WTC11 (cell line): ENCODE data around the gene MRFAP1L1. TPM values are rescaled to one million over a fixed set of nuclear protein-coding genes. Genes with fewer than 3 reads are reported as not detected.

Experiments used
- ATAC-seq: fragments of 200-7000 bp; cut with Tn5 transposase; 2 replicates; pipeline ENCODE4 v1.10.0; 2021; ENCODE audit warnings: mild to moderate bottlenecking, moderate library complexity
- Bru-seq: library from RNA; stranded (reverse); fragments of 400-500 nt; gene quantifications from one replicate; lab custom pipeline; 2021; lab: Mats Ljungman, UMichigan
- CTCF ChIA-PET: fragments of 300-600 bp; sonication (Branson Sonifier 250); formaldehyde crosslinking; loops from one replicate; lab custom pipeline; 2021; ENCODE audit warnings: antibody characterized with exemption; lab: Charles Lee
- POLR2A ChIA-PET: fragments of 350-600 bp; sonication (Branson Sonifier 250); formaldehyde crosslinking; loops from one replicate; lab custom pipeline; 2021; ENCODE audit warnings: antibody characterized with exemption; lab: Charles Lee
- DNase-seq: peaks from one replicate; pipeline ENCODE4 v3.0.0; 2021; ENCODE audit warnings: low spot score
- H3K27ac Mint-ChIP-seq: 2 replicates; pipeline ENCODE4 v1.8.0; 2021; ENCODE audit warnings: mixed read lengths
- H3K27me3 Mint-ChIP-seq: 2 replicates; pipeline ENCODE4 v1.8.0; 2021; ENCODE audit warnings: low read depth, mild to moderate bottlenecking, moderate library complexity, mixed read lengths
- H3K36me3 Mint-ChIP-seq: 2 replicates; pipeline ENCODE4 v1.8.0; 2021; ENCODE audit warnings: mixed read lengths
- H3K4me1 Mint-ChIP-seq: 2 replicates; pipeline ENCODE4 v1.8.0; 2022; ENCODE audit warnings: mixed read lengths
- H3K4me3 Mint-ChIP-seq: 2 replicates; pipeline ENCODE4 v1.8.0; 2021; ENCODE audit warnings: mild to moderate bottlenecking, moderate library complexity, mixed read lengths
- H3K9me3 Mint-ChIP-seq: 2 replicates; pipeline ENCODE4 v1.8.0; 2021; ENCODE audit warnings: mixed read lengths
- ARID4B ChIP-seq: sonication (generic); formaldehyde crosslinking; IDR thresholded peaks from 2 replicates; pipeline ENCODE4 v1.8.0; 2023; ENCODE audit warnings: missing genetic modification reagents, mild to moderate bottlenecking, borderline replicate concordance
- ATF2 ChIP-seq: sonication (generic); formaldehyde crosslinking; IDR thresholded peaks from 2 replicates; pipeline ENCODE4 v1.8.1; 2022; ENCODE audit warnings: low read depth, missing genetic modification reagents, borderline replicate concordance
- ATF3 ChIP-seq: sonication (generic); formaldehyde crosslinking; conservative IDR thresholded peaks from 2 replicates; pipeline ENCODE4 v1.8.1; 2022; ENCODE audit warnings: mild to moderate bottlenecking, missing genetic modification reagents
- E2F5 ChIP-seq: sonication (generic); formaldehyde crosslinking; IDR thresholded peaks from 2 replicates; pipeline ENCODE4 v1.8.1; 2022; ENCODE audit warnings: mild to moderate bottlenecking, moderate library complexity, missing genetic modification reagents
- ELF4 ChIP-seq: sonication (generic); formaldehyde crosslinking; IDR thresholded peaks from 2 replicates; pipeline ENCODE4 v1.8.1; 2022; ENCODE audit warnings: low read depth, mild to moderate bottlenecking, moderate library complexity, missing genetic modification reagents
- EMX1 ChIP-seq: fragments of 250-450 bp; sonication (Bioruptor Pico); IDR thresholded peaks from 2 replicates; pipeline ENCODE4 v1.8.0; 2021; ENCODE audit warnings: mild to moderate bottlenecking
- ESRRA ChIP-seq: sonication (generic); formaldehyde crosslinking; IDR thresholded peaks from 2 replicates; pipeline ENCODE4 v1.8.1; 2022; ENCODE audit warnings: mild to moderate bottlenecking, missing genetic modification reagents, borderline replicate concordance
- GRHL2 ChIP-seq: fragments of 250-450 bp; sonication (Bioruptor Pico); IDR thresholded peaks from 2 replicates; pipeline ENCODE4 v1.8.0; 2022; ENCODE audit warnings: mild to moderate bottlenecking, moderate library complexity; ENCODE audit not compliant: insufficient replicate concordance, severe bottlenecking
- NR1H2 ChIP-seq: sonication (generic); formaldehyde crosslinking; IDR thresholded peaks from 2 replicates; pipeline ENCODE4 v1.9.0; 2021; ENCODE audit warnings: mild to moderate bottlenecking, moderate library complexity, missing genetic modification reagents
- PRRX2 ChIP-seq: fragments of 250-450 bp; sonication (Bioruptor Pico); IDR thresholded peaks from 2 replicates; pipeline ENCODE4 v1.8.0; 2021; ENCODE audit warnings: mild to moderate bottlenecking
- RORB ChIP-seq: fragments of 250-450 bp; sonication (Bioruptor Pico); IDR thresholded peaks from 2 replicates; pipeline ENCODE4 v1.9.0; 2021; ENCODE audit warnings: mild to moderate bottlenecking
- TCF7 ChIP-seq: sonication (generic); formaldehyde crosslinking; IDR thresholded peaks from 2 replicates; pipeline ENCODE4 v1.8.0; 2022; ENCODE audit warnings: mild to moderate bottlenecking, low read depth, missing genetic modification reagents, moderate library complexity
- TP53 ChIP-seq: sonication (generic); formaldehyde crosslinking; IDR thresholded peaks from 2 replicates; pipeline ENCODE4 v1.8.1; 2023; ENCODE audit warnings: mild to moderate bottlenecking, missing genetic modification reagents
- USF2 ChIP-seq: sonication (generic); formaldehyde crosslinking; IDR thresholded peaks from 2 replicates; pipeline ENCODE4 v1.8.1; 2023; ENCODE audit warnings: mild to moderate bottlenecking, missing genetic modification reagents, moderate library complexity
- ZBTB21 ChIP-seq: sonication (generic); formaldehyde crosslinking; IDR thresholded peaks from 2 replicates; pipeline ENCODE4 v1.8.1; 2023; ENCODE audit warnings: mild to moderate bottlenecking, missing genetic modification reagents, borderline replicate concordance
- ZBTB43 ChIP-seq: sonication (generic); formaldehyde crosslinking; IDR thresholded peaks from 2 replicates; pipeline ENCODE4 v1.8.1; 2023; ENCODE audit warnings: mild to moderate bottlenecking, missing genetic modification reagents
- ZNF219 ChIP-seq: sonication (generic); formaldehyde crosslinking; IDR thresholded peaks from 2 replicates; pipeline ENCODE4 v1.8.0; 2023; ENCODE audit warnings: missing genetic modification reagents, mild to moderate bottlenecking, borderline replicate concordance
- ZNF263 ChIP-seq: sonication (generic); formaldehyde crosslinking; IDR thresholded peaks from 2 replicates; pipeline ENCODE4 v1.8.1; 2022; ENCODE audit warnings: low read depth, mild to moderate bottlenecking, moderate library complexity, missing genetic modification reagents
- ZNF423 ChIP-seq: fragments of 250-450 bp; sonication (Bioruptor Pico); IDR thresholded peaks from 2 replicates; pipeline ENCODE4 v2.1.2; 2022; ENCODE audit warnings: mild to moderate bottlenecking, moderate library complexity
- ZNF532 ChIP-seq: fragments of 250-450 bp; sonication (Bioruptor Pico); IDR thresholded peaks from 2 replicates; pipeline ENCODE4 v1.9.0; 2021; ENCODE audit warnings: mild to moderate bottlenecking, borderline replicate concordance
- long read RNA-seq, 3 experiments: library from RNA in 1 of 3; library from capped mRNA in 1 of 3; library from polyadenylated mRNA in 1 of 3; unstranded in 2 of 3; stranded (forward) in 1 of 3; transcript quantifications; one replicate each; pipeline ENCODE4 v2.0.0, GENCODE V29; 2021
- total RNA-seq: library from RNA; stranded (reverse); gene quantifications from 3 replicates; pipeline ENCODE4 v1.2.3, GENCODE V29; 2021

Gene MRFAP1L1
- 52.0 to 56.9 TPM (median 54.4 TPM) in 3 replicates for total RNA-seq
- percentile 99 among the genes with signal in this experiment for Bru-seq, nascent RNA
- long read RNA-seq, experiment 1, transcript MRFAP1L1-201 (2 exons, 1,593 nt), result major isoform, 95 of 122 reads
- long read RNA-seq, experiment 1, transcript MRFAP1L1-202 (1 exons, 2,127 nt), result minor isoform, 12 of 122 reads
- long read RNA-seq, experiment 1, partial matches to known transcripts, result 0 of 122 reads
- long read RNA-seq, experiment 1, other reads (novel, unspliced or antisense), result 15 of 122 reads
- long read RNA-seq, experiment 2, transcript MRFAP1L1-201 (2 exons, 1,593 nt), result major isoform, 72 of 102 reads
- long read RNA-seq, experiment 2, transcript MRFAP1L1-202 (1 exons, 2,127 nt), result minor isoform, 20 of 102 reads
- long read RNA-seq, experiment 2, partial matches to known transcripts, result 0 of 102 reads
- long read RNA-seq, experiment 2, other reads (novel, unspliced or antisense), result 10 of 102 reads
- long read RNA-seq, experiment 3, transcript MRFAP1L1-202 (1 exons, 2,127 nt), result minor isoform, 10 of 236 reads
- long read RNA-seq, experiment 3, transcript MRFAP1L1-201 (2 exons, 1,593 nt), result major isoform, 197 of 236 reads
- long read RNA-seq, experiment 3, partial matches to known transcripts, result 0 of 236 reads
- long read RNA-seq, experiment 3, other reads (novel, unspliced or antisense), result 29 of 236 reads

GRCh38 chr4:6709230-6710114, at the start of gene MRFAP1L1:
TSS of gene MRFAP1L1 (minus strand) at chr4:6709865. CDS start at chr4:6709629, 236 bp downstream.
- POLR2A ChIA-PET, result no interaction called here
- peak within 1 kb of the TSS; percentile 98 for H3K27ac Mint-ChIP-seq
- H3K9me3 Mint-ChIP-seq, result peaks cover 14% of the 10 kb centered on the region
- H3K36me3 Mint-ChIP-seq, result peaks cover 29% of the 10 kb centered on the region
- peak within 1 kb of the TSS; percentile 98 for H3K4me3 Mint-ChIP-seq
- CTCF ChIA-PET, result interaction anchor here (0.6 to 1.7 kb wide), 14 partner anchors 8 to 265 kb away, joined by 3 to 13 read pairs (median 3); a partner anchor contains a TSS
- peaks cover 29% of the 10 kb centered on the region for H3K27me3 Mint-ChIP-seq
- peak; percentile 98 for DNase-seq
- peak; percentile 82 for ATAC-seq
- peaks cover 27% of the 10 kb centered on the region for H3K4me1 Mint-ChIP-seq
- TF ChIP-seq TCF7 (no peak), ESRRA (no peak), TP53 (no peak), PRRX2 (CRISPR knock-in tag) (no peak), ELF4 (CRISPR knock-in tag) (no peak), ZNF219 (CRISPR knock-in tag) (no peak), ZNF263 (CRISPR knock-in tag) (no peak), E2F5 (CRISPR knock-in tag) (no peak), ZBTB21 (CRISPR knock-in tag) (no peak), EMX1 (no peak), ATF2 (CRISPR knock-in tag) (no peak), ATF3 (CRISPR knock-in tag) (no peak), USF2 (CRISPR knock-in tag) (peak; percentile 56; the same call in 1 of the 2 replicates), ZNF423 (CRISPR knock-in tag) (no peak), GRHL2 (CRISPR knock-in tag) (no peak), ZBTB43 (CRISPR knock-in tag) (no peak), RORB (no peak), NR1H2 (CRISPR knock-in tag) (no peak; the same call in 1 of the 2 replicates), ZNF532 (no peak), ARID4B (CRISPR knock-in tag) (peak; percentile 50; the same call in 1 of the 2 replicates)
